CD4-positive, alpha-beta T cell treated with Interleukin-17A for 4 hours (primary cell): ENCODE data around the gene CRIP2.
A peak's percentile ranks its signal among the peaks of the same experiment; 100 is the strongest.

Experiments used
- DNase-seq: peaks from one replicate; pipeline ENCODE4 v3.0.0-alpha.2; 2020; ENCODE audit warnings: mixed read lengths

The CRIP2 gene

DNA sequence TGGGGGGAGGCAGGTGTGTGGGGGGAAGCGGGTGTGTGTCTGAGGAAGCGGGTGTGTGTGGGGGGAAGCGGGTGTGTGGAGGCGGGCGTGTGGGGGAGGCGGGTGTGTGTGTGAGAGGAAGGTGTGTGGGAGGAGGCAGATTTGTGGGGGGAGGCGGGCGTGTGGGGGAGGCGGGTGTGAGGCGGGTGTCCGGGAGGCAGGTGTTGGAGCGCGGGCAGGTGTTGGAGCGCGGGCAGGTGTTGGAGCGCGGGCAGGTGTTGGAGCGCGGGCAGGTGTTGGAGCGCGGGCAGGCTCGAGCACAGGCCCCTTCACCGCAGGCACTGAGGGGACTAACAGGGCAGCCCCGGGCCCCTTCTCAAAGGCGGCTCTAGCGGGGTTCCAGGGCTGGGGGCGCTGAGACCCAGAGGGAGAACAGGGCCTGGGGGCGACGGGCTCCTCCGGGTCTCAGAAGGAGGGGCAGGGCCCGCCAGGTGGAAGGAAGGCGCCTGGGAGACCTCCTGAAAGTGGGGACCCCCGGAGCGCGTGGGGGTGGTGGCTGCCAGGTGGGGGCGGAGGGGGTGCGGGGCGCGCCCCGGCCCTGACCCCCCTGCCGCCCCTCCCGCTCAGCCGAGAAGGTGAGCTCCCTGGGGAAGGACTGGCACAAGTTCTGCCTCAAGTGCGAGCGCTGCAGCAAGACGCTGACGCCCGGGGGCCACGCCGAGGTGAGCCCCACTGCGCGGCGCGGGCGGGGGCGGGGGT is 3.2 kb downstream of the CRIP2 start:
- DNase-seq, result peak; percentile 87

DNA sequence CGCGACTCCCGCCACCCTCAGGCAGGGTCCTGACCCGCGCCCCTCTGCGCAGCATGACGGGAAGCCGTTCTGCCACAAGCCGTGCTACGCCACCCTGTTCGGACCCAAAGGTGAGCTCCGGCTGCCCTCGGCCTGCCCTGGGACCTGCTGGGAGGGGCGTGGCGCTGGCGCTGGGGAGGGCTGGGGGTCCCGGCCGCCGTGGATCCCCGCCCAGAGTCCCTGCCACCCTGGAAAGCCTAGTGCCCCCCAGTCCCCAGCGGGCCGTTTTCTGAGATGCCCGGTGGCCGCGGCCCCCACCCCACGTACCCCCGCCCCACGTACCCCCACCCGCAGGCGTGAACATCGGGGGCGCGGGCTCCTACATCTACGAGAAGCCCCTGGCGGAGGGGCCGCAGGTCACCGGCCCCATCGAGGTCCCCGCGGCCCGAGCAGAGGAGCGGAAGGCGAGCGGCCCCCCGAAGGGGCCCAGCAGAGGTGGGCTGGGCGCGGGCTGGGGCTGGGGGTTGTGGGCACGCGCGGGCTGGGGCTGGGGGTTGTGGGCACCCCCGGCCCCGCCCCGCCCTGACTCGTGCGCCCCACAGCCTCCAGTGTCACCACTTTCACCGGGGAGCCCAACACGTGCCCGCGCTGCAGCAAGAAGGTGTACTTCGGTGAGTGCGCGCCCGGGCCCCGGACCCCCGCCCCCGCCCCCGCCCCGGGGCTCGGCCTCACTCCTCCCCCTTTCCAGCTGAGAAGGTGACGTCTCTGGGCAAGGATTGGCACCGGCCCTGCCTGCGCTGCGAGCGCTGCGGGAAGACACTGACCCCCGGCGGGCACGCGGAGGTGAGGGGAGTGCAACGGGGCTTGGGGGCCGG is 4.0 kb downstream of the CRIP2 start:
- DNase-seq, result peak; percentile 60

DNA sequence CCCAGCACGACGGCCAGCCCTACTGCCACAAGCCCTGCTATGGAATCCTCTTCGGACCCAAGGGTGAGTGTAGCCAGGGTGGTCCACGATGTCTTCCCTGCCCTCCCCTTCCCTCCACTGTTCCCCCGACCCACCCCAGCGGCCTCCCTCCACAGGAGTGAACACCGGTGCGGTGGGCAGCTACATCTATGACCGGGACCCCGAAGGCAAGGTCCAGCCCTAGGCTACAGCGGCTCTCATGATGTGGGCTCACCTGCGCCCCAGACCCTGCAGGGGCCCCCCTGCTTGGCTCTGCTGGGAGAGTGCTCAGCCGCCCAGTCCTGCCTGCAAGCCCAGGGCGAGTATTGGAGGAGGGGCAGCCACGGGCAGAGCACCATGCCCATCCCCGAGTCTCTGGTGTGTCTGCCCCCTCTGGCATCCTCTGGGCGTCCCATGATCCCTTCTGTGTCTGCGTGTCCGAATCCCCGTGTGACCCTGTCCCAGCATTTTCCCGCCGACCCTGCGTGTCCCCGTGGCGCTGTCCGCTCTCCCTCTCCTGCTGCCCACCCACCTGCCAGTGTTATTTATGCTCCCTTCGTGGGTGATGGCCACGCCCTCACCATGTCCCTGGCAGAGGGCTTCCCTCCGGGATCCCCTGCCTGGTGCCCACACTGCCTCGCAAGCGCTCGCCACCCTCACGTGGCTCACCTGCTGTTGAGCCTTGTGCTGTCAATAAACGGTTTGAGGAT is 5.0 kb downstream of the CRIP2 start:
- DNase-seq, result peak; percentile 30

DNA sequence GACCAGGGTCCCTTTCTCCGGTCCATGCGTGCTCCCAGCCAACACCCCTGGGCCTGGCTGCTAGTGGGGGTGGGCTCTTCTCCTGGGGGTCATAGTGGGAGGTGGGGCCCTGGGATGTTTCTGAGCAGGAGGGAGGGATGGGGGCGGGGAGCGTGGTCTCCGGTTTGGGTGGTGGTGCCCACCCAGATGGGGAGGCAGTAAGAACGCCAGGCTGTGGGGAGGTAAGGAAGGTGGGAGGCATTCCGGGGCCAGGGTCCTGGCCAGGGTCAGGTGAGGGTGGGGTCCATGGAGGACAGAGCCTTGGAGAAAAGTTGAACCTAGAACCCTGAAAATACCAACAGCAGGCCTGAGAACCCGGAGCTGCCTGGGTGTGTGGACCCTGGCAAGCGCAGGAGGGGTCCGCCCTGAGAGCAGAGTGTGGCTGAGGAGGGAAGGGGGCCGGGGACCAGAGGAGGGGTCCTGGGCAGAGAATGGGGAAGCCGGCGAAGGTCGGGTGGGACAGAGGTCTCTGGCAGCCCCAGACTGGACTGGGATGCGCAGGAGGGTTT is 5.7 kb downstream of the CRIP2 start:
- no peak for DNase-seq

DNA sequence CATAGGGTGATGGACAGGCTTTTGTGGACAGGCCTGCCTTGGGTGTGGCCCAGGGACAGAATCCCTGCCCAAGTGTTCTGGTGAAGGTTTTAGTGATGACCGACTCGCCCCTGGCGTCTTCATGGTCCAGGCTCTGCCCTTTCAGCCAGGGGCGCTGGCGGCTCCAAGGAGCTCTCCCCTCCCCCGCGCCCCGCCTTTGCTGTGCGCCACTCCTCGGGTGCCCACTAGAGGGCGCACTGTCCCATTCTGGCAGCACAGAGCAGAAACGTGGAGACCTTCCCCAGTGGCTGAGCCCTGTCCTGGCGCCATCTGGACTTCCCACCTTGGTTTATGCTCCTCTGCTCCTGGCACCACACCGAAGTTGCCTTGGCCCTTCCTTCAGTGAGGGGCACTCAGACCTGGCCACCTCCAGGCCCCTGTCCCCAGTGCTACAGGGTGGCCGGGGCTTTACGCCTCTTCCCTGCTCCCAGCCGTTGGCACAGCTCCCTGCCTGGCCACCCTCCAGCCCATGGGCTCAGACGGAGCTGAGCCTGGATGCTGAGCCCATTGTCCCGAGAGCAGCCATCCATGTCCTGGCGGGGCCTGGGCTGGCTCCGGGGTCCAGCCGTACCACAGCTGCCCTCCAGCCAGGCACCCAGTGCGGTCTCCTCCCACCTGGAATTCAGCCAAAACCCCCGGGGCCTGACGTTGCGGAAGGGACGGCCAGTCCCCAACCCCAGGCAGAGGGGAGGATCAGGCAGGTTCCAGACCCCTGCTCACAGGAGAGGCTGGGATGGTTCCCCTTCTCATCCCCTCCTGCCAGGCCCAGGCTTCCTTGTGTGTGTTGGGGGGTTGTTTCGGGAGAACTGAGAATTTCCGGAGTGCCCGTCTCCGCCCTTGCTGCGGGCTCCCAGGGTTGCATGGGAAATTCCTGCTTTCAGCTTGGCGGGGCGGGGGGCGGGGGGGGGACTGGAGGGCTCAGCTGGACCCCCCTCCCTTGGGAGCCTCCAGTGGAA is 6.5 kb downstream of the CRIP2 start:
- DNase-seq, result peak; percentile 91

DNA sequence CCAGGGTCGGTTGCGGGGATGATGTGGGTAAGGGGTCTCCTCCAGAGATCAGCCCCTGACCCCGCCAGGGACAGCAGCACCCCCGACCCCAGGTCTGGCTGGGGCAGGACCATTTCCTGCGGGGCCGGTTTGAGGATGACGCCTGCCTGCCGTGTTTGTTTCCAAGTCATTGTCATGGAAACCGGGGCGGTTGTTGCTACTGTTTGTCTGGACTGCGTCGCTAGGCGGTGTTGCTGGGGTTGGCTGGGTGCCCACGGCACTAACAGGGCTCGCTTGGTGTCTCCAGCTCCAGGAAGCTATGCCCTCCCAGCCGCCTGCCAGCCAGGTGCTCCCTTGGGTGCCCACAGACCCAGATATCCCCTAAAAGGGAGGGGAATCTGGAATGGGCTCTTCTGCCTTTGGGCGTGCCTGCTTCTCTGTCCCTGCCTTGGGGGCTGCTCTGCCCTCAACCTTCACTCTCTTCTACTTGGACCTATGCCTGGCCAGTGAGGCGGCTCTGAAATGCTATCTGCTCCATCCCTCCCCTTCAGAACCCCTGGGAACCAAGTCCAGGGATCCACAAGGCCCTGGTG is 7.4 kb downstream of the CRIP2 start:
- peak; percentile 96 for DNase-seq

DNA sequence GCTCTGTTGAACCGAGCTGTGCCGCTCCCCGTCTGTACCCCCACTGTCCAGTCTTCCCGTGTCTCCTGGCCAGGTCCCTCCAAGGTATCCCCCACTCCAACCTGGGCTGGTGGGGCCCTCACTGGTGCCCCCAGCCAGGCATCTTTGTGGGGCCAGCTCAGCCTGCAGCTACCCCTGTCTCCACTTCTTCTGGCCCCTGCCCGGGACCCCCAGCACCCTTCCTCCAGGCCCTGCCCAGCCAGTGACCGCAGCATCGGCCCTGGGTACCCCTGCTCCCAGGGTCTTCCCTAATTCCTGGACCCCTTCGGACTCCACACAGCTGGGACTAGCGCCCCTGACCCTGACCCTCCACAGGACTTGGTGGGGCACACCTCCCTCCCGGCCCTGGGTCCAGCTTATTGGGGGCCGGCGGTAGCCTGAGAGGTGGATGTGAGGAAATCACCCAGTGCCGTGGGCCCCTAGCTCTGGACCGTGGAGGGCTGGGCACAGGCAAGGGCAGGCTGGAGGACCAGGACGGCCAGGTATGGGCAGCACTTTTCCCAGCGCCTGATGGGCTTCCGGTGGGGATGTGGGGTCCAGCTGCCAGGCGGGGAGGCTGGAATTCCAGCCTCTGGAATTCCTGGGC is 8.0 kb downstream of the CRIP2 start:
- no peak for DNase-seq

DNA sequence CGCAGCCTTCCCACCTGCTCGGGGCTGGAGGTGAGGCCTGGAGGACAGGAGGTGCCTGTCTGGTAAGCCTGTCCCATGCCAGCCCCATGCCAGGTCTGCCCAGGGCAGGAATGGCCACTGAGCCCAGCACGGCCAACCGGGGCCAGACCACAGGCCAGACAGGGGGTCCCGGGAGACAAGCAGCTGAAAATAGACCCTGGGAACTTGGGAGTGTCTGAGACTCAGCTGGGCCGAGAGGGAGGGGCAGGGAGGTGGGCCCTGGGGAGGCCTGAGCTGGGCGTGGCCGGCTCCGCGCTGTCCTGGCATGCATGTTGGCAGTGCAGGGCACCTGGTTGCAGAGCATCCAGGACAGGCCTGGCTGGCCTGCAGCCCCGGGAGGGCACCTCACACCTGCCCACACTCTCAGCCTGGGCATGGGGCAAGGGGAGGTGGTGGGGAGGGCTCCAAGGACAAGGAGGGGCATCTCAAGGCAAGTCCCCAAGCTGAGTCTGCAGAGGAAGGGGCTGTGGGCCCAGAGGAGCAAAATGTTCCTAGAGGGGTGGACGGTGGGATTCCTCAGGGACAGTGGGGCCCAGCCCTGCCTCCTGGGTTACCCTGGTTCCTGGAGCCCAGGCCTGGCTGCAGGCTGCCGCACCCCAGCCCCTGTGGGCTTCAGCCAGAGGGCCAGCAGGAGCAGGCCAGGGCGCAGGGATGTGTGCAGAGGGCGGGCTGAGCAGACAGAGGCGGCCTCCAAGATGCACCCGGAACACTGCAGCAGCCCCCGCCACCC is 8.9 kb downstream of the CRIP2 start:
- no peak for DNase-seq

DNA sequence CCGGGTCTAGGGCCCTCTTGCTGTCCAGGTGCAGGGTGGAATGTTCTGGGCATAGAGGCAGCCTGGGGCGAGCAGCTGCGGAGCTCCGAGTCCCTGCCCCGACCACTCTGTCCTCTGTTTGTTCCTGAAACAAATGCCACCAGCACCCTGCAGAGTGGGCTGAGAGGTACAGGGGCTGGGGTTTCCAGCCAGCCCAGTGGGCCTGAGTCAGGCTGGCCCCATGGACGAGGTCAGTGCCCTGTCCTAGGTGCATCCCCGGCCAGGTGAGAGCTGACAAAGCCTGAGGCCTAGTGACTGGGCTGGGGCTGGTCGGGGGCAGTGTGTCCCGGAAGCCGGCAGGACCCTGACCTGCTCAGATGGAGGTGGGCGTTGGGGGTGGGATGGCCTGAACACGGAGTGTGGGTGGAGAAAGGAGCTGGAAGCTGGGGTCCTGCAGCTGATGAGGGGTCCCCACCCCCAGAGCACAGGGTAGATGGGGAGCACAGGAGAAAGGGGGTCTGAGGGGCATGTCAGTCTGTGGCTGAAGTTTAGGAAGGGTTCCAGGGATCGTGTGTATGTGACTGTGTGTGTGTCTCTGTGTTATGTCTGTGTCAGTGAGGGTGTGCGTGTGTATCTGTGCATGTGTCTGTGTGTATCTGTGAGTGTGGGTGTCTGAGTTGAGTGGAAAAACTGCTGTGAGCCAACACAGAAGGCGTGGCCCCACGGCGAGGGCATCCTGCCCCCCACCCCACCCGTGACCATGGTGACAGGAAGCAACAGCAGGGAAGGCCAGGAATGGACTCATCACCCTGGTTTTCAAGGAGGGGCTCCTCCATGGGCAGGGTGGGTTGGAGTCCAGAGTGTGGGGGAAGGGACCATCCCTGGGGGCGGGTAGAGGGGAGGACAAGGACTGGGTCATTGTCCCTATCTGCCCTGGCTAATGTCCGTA is 9.7 kb downstream of the CRIP2 start:
- DNase-seq, result peak; percentile 75

DNA sequence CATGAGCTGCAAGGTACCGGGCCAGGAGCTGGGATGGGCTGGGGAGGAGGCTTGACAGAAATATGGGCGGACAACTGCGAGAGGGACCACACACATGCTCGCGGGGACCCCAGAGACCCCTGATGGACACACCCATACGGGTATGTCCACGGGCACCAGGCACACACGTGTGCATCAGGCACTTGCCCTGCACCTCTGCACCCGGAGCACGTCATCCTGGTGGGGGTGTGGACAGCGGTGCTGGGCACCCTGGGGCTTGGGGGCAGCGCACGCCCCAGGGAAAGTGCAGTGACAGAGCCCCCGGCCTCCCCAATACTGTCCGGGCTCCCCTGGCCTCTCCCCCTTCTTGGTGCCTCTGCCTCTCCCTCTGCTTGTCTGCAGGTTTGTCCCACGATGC is 10.4 kb downstream of the CRIP2 start:
- DNase-seq, result no peak

DNA sequence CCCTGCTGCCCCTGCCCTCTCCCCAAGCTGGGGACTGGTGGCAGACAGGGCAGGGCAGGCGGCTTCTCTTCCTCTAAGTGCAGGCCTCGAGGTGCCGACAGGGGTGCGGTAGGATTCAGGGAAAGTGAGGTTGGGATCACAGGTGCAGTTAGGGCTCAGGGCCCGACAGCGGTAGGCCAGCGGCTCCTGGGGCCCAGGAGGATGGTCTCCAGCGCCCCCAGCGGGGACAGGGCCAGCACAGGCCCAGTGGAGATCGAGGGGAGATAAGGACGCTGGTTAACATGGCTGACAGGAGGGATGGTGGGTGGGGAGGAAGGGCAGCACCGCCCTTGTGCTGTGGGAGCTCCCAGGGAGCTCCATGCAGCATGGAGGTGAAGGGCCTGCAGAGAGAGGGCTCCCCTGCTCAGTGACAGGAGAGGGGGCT is 11.1 kb downstream of the CRIP2 start:
- peak; percentile 66 for DNase-seq

DNA sequence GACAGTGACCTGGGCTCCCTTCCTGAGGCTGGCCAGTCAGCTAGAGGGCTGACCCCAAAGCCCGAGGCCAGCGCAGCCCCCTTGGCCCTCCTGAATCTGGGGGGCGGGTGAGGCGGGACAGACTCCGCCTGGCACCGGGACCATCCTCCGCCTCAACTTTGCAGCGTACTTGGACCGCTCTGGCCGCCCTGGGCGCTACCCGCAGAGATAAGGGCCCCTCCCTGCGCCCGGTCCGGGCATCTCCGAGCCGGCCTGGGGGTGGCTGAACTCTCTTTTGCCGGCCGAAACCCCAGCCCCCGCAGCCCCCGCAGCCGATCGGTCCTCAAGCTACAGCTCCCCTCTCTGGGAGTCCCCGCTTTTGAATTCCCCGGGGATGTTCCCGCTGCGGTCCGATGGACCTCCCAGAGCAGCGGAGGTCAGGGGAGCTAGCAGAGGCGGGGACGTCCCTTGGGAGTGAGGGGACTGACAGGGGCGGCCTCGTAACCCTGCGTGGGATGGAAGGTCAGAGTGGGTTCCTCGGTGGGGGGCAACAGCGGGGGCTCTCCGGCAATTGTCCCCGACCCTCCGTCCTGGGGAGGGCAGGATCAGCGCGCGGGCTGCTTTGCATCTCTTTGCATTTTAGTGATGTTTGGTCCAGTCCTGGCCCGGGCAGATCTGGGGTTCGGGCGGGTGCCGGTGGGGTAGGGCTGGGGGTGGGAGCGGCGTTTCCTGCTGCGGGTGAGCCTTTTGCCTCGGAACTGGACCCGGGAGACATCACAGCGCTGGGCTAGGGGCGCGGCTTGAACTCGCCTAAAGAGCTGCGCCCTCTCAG is 11.7 kb downstream of the CRIP2 start, which contains the start of gene CRIP1:
TSS of gene CRIP1 (plus strand) at position 724 of the 811 bp plus-strand sequence. CDS start 374 bp downstream, outside the sequence.
- DNase-seq, result no peak

DNA sequence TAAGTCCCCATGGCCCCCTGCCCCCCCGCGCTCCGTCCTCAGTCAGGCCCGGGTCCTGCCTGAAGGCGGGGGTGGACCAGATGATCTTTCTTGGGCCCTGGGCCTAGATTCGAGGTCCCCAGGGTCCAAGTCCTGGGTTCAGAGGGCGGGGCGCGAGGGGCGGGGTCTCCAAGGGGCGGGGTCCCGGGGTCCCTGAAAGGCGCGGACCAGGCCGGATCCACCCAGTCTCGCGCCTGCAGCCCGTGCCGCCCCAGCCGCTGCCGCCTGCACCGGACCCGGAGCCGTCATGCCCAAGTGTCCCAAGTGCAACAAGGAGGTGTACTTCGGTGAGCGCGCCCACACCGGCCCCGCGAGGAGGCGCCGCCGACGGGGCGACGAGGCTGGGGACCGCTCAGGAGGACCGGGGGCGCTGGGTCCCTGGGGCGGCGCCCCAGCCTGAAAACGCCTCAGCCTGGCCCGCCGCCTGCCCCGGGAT is 12.4 kb downstream of the CRIP2 start:
- DNase-seq, result peak; percentile 75

DNA sequence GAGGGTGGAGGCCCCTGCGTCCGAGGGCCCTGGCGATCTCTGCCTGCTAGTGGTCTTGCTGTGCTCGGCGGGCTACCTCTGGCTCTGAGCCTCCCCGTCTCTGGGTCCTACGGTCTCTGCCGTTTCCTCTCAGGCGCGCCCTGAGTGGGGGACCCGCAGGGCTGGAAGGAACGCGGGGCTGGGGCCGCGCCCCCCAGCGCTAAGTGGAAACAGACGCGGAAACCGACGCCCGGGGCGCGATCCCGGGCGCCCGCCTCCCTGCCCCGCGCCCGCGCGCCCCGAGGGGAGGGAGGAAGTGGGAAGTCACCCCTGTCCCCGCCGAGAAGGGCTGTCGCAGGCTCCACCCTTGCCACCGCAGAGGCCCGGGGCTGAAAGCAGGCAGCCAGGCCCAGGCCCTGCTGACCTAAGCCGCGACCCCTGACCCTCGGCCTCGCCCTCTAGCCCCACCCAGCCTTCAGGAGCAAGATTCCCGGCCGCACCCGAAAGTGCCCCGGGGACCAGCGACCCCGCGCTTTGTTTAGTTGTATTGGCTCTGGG is 12.9 kb downstream of the CRIP2 start:
- peak; percentile 81 for DNase-seq

DNA sequence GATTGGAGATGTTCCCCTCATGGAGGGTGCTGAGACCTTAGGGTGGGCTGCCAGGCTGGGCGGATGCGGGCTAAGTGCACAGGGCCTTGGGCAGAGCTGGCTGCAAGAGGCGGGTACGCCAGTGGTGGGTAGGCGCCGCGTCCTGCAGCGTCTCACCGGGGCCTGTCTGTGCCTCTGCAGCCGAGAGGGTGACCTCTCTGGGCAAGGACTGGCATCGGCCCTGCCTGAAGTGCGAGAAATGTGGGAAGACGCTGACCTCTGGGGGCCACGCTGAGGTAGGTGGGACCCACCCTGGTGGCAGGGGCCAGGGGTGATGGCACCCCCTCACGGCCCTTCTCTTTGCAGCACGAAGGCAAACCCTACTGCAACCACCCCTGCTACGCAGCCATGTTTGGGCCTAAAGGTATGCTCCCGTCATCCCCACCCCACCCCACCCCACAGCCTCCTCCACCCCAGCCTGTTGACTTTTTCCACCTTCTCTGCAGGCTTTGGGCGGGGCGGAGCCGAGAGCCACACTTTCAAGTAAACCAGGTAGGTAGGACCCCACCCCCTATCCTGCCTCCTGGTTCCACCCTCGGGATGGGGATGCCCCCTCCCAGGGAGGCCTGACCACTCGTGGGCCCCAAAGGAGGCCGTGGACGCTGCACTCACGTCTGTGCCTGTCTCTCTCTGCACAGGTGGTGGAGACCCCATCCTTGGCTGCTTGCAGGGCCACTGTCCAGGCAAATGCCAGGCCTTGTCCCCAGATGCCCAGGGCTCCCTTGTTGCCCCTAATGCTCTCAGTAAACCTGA is 13.6 kb downstream of the CRIP2 start:
- DNase-seq, result peak; percentile 46

DNA sequence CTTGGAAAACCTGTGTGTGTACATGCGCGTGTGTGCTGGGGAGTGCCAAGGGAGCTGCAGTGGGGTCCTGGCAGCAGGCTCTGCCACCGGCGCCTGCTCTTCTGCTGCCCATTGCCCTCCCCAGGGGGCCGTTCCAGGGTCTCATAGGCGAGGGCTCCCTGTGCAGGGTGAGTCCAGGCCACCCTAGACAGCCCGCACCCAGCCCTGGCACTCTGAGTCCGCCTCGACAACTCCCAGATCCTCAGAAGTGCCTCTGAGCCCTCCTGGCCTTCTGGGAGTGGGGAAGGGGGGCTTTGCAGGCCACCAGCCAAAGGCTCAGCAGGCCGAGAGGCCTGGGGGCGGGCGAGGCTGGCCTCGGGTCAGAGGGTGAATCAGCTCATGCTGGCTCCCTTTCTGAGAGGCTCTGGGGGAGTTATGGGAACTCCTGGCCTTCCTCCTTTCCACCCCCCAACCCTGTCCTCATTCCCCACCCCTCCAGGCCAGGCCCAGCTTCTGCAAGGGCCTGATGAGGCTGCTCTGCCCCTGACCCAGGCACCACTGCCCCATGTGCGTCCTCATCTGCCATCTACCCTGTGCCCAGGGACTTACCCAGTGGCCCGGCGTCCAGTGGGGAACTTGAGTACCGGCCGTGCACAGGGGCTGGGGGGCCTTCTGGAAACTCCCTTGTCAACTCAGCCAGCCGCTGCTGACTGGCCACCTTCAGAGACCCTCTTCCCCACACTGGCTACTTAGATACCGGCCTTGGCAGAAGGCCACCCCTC is 14.3 kb downstream of the CRIP2 start:
- no peak for DNase-seq
